Measurements from ENCODE around the gene HS1BP3.

HS1BP3 gene

GRCh38 chr2:20672201-20672951 is 21.5 kb upstream of the HS1BP3 start:
- no peak for TF ChIP-seq EGR1 (IDR thresholded peaks at IDR 0.05)
- no peak for TF ChIP-seq EP300 (IDR thresholded peaks at IDR 0.05; ENCODE audit: borderline replicate concordance)
- TF ChIP-seq RAD21 (IDR thresholded peaks at IDR 0.05; ENCODE audit: low read depth): no peak
- TF ChIP-seq TCF12 (IDR thresholded peaks at IDR 0.05; ENCODE audit: low read depth): no peak
- TF ChIP-seq NFIC (IDR thresholded peaks at IDR 0.05): no peak
- TF ChIP-seq TEAD4 (IDR thresholded peaks at IDR 0.05): no peak
- no peak for TF ChIP-seq ZBTB7A (IDR thresholded peaks at IDR 0.05; ENCODE audit: low read depth)
- TF ChIP-seq TAF1 (IDR thresholded peaks at IDR 0.05; ENCODE audit: low read depth): no peak
- no peak for TF ChIP-seq REST (IDR thresholded peaks at IDR 0.05; ENCODE audit: low read depth)
- TF ChIP-seq FOXM1 (IDR thresholded peaks at IDR 0.05; ENCODE audit: borderline replicate concordance, low read depth): no peak
- no peak for TF ChIP-seq CEBPB (IDR thresholded peaks at IDR 0.05)
- no peak for TF ChIP-seq CREB1 (IDR thresholded peaks at IDR 0.05; ENCODE audit: low read depth)
- TF ChIP-seq YY1 (IDR thresholded peaks at IDR 0.05; ENCODE audit: low read depth): no peak
- no peak for TF ChIP-seq MAX (IDR thresholded peaks at IDR 0.05)
- no peak for TF ChIP-seq USF1 (IDR thresholded peaks at IDR 0.05)

GRCh38 chr2:20671736-20672080 is 20.8 kb upstream of the HS1BP3 start:
- no peak for TF ChIP-seq CREB1 (IDR thresholded peaks at IDR 0.05; ENCODE audit: low read depth)
- TF ChIP-seq USF1 (IDR thresholded peaks at IDR 0.05): no peak
- TF ChIP-seq YY1 (IDR thresholded peaks at IDR 0.05; ENCODE audit: low read depth): no peak
- TF ChIP-seq EP300 (IDR thresholded peaks at IDR 0.05; ENCODE audit: borderline replicate concordance): no peak
- no peak for TF ChIP-seq EGR1 (IDR thresholded peaks at IDR 0.05)
- no peak for TF ChIP-seq MAX (IDR thresholded peaks at IDR 0.05)
- no peak for TF ChIP-seq RAD21 (IDR thresholded peaks at IDR 0.05; ENCODE audit: low read depth)
- TF ChIP-seq CEBPB (IDR thresholded peaks at IDR 0.05): no peak
- no peak for TF ChIP-seq TAF1 (IDR thresholded peaks at IDR 0.05; ENCODE audit: low read depth)
- TF ChIP-seq ZBTB7A (IDR thresholded peaks at IDR 0.05; ENCODE audit: low read depth): no peak

GRCh38 chr2:20671036-20671735 is 20.3 kb upstream of the HS1BP3 start:
- no peak for TF ChIP-seq MAX (IDR thresholded peaks at IDR 0.05)
- no peak for TF ChIP-seq EGR1 (IDR thresholded peaks at IDR 0.05)
- no peak for TF ChIP-seq TCF12 (IDR thresholded peaks at IDR 0.05; ENCODE audit: low read depth)
- TF ChIP-seq TEAD4 (IDR thresholded peaks at IDR 0.05): no peak

GRCh38 chr2:20670315-20671035 is 19.6 kb upstream of the HS1BP3 start:
- TF ChIP-seq RAD21 (IDR thresholded peaks at IDR 0.05; ENCODE audit: low read depth): no peak
- TF ChIP-seq FOXM1 (IDR thresholded peaks at IDR 0.05; ENCODE audit: borderline replicate concordance, low read depth): no peak
- no peak for TF ChIP-seq CREB1 (IDR thresholded peaks at IDR 0.05; ENCODE audit: low read depth)
- no peak for TF ChIP-seq USF1 (IDR thresholded peaks at IDR 0.05)
- TF ChIP-seq NFIC (IDR thresholded peaks at IDR 0.05): no peak
- no peak for TF ChIP-seq TCF12 (IDR thresholded peaks at IDR 0.05; ENCODE audit: low read depth)
- TF ChIP-seq YY1 (IDR thresholded peaks at IDR 0.05; ENCODE audit: low read depth): no peak
- TF ChIP-seq CEBPB (IDR thresholded peaks at IDR 0.05): no peak
- TF ChIP-seq MAX (IDR thresholded peaks at IDR 0.05): no peak
- TF ChIP-seq ZBTB7A (IDR thresholded peaks at IDR 0.05; ENCODE audit: low read depth): no peak

GRCh38 chr2:20669562-20670314 is 18.8 kb upstream of the HS1BP3 start:
- TF ChIP-seq EP300 (IDR thresholded peaks at IDR 0.05; ENCODE audit: borderline replicate concordance): no peak
- TF ChIP-seq NFIC (IDR thresholded peaks at IDR 0.05): no peak
- no peak for TF ChIP-seq EGR1 (IDR thresholded peaks at IDR 0.05)
- no peak for TF ChIP-seq YY1 (IDR thresholded peaks at IDR 0.05; ENCODE audit: low read depth)
- TF ChIP-seq TCF12 (IDR thresholded peaks at IDR 0.05; ENCODE audit: low read depth): no peak
